Testis (tissue), 2 donors: ENCODE measurements around the gene DIS3L2.

Experiments
- POLR2A ChIP-seq: fragments of 450-650 bp; IDR thresholded peaks from one replicate; pipeline ENCODE4 v1.6.1; 2017; ENCODE audit warnings: antibody characterized with exemption, mild to moderate bottlenecking, moderate library complexity
- TF ChIP-seq, protein P1 (sequence below), 3 experiments: fragments of 450-650 bp in 2 of 3; fragments of 200-600 bp in 1 of 3; sonication (generic) in 1 of 3; IDR thresholded peaks; one replicate each; pipeline ENCODE4 v1.5.1; 2016 to 2019; ENCODE audit warnings: antibody characterized with exemption in 3 of 3, mild to moderate bottlenecking in 2 of 3, moderate library complexity in 1 of 3

DNA sequence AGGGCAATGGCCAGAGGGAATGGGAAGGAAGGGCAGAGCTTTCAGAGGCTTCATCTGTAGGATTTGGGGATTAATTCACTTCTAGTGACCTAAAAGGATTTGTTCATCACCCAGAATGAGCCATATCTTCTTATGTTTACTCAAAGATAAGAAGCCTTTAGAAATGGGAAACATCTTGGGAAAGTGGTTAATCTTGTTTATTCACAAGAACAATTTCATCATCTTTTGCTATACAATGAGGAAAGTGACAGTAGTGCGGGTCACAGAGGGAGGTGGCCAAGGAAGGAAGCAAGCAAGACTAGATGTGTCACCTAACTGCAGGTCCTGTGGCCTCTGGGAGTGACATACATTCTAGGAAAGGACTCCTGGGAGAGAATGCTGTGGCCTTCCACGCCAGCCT lies 276.6 kb downstream of the DIS3L2 start:
- no peak for TF ChIP-seq POLR2A
- TF ChIP-seq, protein P1, sequence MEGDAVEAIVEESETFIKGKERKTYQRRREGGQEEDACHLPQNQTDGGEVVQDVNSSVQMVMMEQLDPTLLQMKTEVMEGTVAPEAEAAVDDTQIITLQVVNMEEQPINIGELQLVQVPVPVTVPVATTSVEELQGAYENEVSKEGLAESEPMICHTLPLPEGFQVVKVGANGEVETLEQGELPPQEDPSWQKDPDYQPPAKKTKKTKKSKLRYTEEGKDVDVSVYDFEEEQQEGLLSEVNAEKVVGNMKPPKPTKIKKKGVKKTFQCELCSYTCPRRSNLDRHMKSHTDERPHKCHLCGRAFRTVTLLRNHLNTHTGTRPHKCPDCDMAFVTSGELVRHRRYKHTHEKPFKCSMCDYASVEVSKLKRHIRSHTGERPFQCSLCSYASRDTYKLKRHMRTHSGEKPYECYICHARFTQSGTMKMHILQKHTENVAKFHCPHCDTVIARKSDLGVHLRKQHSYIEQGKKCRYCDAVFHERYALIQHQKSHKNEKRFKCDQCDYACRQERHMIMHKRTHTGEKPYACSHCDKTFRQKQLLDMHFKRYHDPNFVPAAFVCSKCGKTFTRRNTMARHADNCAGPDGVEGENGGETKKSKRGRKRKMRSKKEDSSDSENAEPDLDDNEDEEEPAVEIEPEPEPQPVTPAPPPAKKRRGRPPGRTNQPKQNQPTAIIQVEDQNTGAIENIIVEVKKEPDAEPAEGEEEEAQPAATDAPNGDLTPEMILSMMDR (IDR thresholded peaks at IDR 0.05): no peak
